Tibial nerve (tissue), 4 donors: ENCODE results near the gene GJB2.

ENCODE experiments used
- EP300 ChIP-seq, 2 donors: sonication (generic); formaldehyde crosslinking; IDR thresholded peaks; one replicate each; pipeline ENCODE4 v1.6.1; 2017; ENCODE audit warnings: antibody characterized with exemption in 2 of 2, mild to moderate bottlenecking in 1 of 2
- TF ChIP-seq, protein P1 (sequence below), 5 experiments: fragments of 200-600 bp in 3 of 5; fragments of 450-650 bp in 2 of 5; sonication (generic) in 3 of 5; IDR thresholded peaks; one replicate each; pipeline ENCODE4 v1.5.1; 2016 to 2019; ENCODE audit warnings: antibody characterized with exemption in 5 of 5, mild to moderate bottlenecking in 3 of 5, moderate library complexity in 2 of 5

DNA sequence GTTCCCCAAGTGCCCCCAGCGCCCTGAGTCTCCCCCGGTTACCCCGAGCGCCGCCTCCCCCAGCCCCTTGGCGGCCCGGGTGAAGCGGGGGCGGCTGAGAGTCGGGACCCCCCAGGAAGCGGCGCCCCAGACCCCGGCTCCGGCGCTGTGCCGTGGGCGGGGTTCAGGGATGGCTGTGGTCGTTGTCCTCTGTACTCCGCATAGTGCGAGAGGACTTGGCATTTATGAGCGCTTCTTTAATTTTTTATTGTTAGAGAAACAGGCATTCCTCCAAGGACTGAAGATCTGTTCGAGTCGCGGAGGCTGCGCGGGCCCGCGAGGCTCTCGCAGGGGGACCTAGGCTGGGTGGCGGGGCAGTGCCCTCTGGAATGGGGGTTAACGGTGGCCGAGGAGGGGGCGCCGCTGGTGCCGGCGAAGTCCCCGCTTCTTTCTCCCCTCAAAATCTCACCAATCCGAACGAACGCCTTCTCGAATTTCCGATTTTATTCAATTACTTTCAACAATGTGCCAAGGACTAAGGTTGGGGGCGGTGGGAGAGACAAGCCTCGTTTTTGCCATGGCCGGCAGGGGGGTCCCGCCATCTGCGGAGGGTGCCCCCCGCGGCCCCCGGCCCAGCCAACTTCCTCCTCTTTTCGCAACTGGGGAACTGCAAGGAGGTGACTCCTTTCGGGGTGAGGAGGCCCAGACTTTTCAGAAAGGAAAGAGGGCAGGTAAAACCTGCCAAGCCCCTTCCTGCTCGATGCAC, 596 bp upstream of the GJB2 start:
- TF ChIP-seq, protein P1, sequence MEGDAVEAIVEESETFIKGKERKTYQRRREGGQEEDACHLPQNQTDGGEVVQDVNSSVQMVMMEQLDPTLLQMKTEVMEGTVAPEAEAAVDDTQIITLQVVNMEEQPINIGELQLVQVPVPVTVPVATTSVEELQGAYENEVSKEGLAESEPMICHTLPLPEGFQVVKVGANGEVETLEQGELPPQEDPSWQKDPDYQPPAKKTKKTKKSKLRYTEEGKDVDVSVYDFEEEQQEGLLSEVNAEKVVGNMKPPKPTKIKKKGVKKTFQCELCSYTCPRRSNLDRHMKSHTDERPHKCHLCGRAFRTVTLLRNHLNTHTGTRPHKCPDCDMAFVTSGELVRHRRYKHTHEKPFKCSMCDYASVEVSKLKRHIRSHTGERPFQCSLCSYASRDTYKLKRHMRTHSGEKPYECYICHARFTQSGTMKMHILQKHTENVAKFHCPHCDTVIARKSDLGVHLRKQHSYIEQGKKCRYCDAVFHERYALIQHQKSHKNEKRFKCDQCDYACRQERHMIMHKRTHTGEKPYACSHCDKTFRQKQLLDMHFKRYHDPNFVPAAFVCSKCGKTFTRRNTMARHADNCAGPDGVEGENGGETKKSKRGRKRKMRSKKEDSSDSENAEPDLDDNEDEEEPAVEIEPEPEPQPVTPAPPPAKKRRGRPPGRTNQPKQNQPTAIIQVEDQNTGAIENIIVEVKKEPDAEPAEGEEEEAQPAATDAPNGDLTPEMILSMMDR (IDR thresholded peaks at IDR 0.05), result no peak
- TF ChIP-seq EP300 (IDR thresholded peaks at IDR 0.05), result no peak
